GM18507 (cell line): ENCODE measurements around the gene SMIM11.
A peak's percentile ranks its signal among the peaks of the same experiment; 100 is the strongest.
"Not testable (repeated sequence)": the region's sequence is repeated elsewhere in the genome, so short reads cannot be mapped to it uniquely, and the experiment has no call there.

ENCODE experiments used
- DNase-seq: peaks from one replicate; pipeline ENCODE4 v3.0.0; 2011; ENCODE audit warnings: low read depth; ENCODE audit not compliant: insufficient read length; ENCODE audit errors: extremely low spot score
- FAIRE-seq: peaks from 2 replicates; lab custom pipeline; 2011; peaks lifted over from hg19 to GRCh38; lab: Jason Lieb, UNC

Gene SMIM11, protein sequence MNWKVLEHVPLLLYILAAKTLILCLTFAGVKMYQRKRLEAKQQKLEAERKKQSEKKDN

DNA sequence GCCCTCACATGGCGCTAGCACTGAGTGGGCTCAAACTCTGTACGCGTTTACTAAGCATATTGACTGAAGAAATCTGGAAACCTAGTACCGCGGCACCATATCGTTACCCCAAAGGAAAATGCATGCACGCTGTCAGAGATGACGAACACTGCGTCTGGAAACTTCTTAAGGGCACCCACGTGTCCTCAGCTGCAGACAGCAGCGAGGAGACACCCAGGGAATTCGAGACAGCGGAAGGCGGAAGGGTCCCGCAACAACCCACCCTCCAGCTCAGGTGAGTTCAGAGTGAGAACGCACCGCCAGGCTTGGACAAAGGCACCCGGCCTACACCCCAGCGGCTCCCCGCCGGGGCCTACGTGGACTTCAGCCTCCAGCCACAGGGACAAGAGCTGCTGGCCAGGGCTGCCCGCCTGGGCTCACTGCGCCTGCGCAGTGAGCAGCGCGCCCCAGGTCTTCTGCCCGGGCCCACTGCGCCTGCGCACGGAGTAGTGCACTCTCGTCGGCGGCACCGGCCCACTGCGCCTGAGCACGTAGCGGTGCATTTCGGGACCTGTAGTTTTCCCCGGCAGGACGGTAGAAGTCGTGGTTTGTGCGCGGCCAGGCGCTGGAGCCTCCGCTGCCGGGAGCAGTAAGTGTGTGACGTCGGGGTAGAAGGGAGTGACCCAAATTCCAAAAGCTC lies at the start of gene SMIM11:
SMIM11 (plus strand) TSS at position 568 of the 679 bp plus-strand sequence. CDS start 3,998 bp downstream, outside the sequence.
- not testable (repeated sequence) for DNase-seq
- FAIRE-seq: peak; percentile 93

DNA sequence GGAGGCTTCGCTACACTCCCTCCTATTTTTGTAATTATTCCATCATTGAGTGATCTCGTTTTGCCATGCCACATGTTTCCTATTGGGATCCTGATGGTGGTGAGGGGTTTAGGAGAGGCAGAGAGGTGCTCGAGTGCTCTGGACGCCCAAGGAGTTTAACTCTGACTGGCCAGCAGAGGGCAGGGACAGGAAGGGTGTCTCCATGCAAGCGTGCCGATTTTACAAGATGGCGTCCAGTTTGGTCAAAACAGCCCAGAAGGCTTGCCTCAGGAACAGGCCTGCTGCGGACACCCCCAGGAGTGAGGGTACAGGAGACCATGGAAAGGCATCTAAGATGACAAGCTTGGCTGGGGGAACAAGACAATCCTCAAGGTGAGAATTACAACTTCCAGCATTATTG lies 45.3 kb upstream of the SMIM11 start:
- no peak for FAIRE-seq
- no peak for DNase-seq

DNA sequence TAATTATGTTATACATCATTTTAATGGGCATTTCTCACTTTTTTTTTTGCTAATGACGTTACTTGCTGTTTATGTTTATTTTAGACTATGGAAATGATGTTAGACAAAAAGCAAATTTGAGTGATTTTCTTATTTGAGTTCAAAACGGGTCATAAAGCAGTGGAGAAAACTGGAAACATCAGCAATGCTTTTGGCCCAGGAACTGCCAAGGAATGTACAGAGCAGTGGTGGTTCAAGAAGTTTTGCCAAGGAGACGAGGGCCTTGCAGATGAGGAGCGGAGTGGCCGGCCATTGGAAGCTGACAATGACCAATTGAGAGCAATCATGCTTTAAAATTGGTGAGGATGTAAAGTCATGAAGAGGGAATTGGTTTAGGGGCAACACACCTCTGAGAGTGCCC lies 43.6 kb upstream of the SMIM11 start:
- DNase-seq (no peak), FAIRE-seq (no peak)

DNA sequence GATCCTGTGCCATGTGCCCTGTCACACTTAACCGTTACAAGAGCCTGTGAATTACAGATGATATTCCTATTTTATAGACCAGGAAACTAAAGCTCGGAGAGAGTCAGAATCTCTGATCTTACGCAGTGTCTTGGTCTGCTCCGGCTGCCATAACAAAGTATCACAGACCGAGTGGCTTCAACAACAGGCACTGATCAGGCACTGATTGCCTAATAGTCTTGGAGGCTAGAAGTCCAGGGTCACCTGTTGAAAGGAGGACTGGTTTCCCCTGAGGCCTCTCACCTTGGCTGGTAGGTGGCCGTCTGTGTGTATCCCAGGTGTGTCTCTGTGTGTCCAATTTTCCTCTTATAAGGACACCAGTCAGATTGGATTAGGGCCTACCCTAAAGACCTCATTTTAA lies 43.0 kb upstream of the SMIM11 start:
- no peak for DNase-seq

DNA sequence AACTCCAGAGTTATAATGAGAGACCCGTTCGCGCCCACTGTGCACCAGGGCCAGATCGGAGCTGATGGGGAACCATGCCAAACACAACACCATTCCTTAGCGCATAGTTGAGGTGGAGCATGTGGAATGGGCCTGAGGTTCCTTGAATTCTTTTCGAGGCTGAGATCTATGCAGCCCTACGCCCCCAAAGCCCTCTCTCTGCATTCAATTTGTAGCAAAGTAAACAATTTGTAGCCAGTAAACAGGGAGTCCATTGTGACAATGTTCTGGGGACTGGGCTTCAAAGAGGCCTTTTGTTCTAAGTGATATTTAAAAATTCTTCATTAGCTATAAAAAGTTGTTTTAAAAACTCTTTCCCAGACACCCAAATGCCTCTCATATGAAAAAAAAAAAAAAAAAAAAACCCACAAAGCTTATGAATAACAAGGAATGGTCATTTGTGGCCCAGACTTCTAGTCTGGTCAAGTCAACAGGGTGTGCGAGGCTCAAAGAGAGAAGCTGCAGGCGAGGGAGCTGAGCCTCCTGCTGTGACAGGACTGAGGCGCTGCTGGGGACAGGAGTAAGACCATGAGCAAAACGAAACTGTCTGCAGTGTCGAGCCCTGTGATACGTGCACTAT lies 42.1 kb upstream of the SMIM11 start:
- FAIRE-seq (no peak), DNase-seq (no peak)

More for the DNA sequence above, 43.0 kb upstream of the SMIM11 start:
- FAIRE-seq: no peak

DNA sequence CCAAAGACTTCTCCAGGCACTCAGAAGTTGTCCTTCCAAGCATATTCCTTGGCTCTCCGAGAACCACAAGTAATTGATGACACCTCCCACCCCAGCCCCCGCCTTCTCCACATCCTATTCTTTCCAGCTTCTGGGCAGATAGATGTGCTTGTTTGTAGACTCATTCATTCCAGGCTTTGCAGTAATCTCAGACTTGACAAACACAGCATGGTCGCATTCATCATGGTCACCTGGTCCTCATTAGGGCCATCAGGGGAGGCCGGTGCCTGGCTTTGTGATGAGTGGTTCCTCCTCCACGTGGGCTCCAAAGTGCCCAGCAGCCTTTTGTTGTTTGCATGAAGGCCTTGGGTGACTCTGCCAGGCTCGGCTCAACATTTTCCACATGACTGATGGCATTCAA lies 40.0 kb upstream of the SMIM11 start:
- DNase-seq (no peak), FAIRE-seq (no peak)

DNA sequence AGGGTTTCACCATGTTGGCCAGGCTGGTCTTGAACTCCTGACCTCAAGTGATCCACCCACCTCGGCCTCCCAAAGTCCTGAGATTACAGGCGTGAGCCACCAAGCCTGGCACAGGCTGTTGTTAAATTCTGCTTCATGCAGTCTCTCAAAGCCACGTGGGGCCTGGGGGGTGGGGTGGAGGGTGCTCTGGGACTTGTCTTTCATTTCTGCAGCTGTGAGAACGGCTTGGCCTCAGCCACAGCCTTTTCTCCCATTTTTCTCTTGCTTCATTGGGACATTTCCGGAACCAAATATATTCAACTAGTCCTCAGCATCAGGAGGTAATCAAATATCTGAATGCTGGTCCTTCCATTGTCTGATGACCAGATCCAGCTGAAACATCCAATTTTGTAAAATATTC lies 39.1 kb upstream of the SMIM11 start:
- no peak for FAIRE-seq

DNA sequence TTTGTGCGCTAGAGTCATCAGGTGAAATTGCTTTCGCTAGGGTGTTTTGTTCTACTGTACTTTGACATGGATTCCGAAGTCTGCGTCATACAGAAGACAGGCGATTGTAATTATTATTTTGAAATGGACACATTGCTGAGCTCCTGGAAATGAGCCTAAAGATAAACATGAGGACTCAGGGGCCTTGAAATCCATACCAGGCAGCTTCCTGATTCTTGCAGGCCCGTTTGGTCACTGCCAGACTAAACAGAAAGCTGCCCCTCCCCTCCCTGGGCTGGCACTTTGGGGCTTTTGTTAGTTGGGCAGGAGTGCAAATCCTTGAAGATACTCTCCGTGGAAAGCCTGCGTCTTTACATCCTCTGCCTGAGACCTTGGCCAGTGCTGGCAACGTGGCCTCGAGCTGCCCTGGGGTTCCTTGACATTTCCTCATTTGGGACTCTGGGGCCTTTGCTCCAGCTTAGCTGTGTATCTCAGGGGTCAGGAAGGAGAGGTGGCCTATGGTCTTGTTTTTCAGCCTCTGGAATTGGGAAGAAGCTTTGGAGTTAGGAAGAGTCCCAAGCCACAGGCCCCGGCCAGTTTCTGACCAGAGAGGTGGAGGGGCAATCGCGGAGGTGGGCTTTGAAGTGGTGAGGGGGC lies 38.4 kb upstream of the SMIM11 start:
- FAIRE-seq (no peak), DNase-seq (no peak)

More for the DNA sequence above, 39.1 kb upstream of the SMIM11 start:
- DNase-seq: no peak

DNA sequence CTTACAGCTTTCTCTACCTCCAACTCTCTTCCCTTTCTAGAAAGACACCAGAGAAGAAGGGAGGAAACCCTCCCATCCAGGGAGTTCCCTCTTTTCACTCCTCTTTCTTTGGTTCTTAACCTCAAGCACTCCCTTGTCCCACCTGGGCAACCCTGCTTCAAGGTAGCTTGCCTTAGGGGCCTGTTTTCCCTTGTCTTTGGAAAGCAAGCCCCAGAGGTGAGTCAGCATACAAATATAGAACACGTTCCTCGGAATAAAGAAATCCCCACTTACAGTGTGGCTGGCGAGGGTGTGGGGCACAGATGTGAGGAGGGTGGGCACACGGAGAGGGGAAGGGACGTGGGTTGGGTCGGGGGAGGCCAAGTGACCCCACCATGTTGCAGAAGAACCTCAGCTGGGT lies 37.6 kb upstream of the SMIM11 start:
- no peak for DNase-seq
- FAIRE-seq: no peak

DNA sequence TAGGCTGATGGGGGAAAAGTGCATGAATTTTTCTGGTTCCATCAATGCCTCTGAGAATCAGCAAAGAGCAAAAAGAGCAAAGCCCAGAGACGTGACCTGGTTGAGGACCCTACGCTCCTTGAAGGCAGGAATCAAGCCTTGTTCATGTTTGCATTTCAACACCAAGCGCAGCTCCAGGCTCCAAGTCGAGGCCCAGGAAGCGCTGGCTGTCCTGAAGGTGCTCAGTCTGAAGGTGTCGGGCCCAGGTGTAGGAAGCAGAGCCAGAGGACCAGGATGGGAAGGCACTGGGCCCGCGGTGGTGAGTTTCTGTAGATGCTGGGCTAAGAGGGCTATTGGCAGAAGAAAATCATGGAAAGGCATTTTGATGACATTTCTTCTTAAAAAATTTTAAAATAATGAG lies 37.1 kb upstream of the SMIM11 start:
- FAIRE-seq: no peak
- DNase-seq: no peak

DNA sequence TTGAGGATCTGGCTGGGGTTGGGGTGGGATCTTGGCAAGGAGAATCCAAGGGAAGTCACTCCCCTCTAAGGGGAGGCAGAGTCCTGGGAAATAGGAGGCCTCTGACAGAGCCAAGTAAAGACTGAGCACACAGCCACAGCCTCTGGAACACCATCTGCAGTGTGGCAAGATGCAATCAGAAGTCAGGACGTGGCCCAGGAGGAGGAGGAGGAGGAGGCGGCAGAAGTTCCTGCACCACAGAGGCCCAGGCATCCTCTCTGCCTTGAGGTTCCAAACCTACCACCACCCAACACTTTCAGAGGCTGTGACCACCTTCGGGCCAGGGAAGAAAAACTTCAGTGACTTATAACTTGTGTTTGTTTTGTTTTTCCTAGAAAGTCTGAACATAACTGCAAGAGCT lies 35.2 kb upstream of the SMIM11 start:
- FAIRE-seq (no peak), DNase-seq (no peak)

DNA sequence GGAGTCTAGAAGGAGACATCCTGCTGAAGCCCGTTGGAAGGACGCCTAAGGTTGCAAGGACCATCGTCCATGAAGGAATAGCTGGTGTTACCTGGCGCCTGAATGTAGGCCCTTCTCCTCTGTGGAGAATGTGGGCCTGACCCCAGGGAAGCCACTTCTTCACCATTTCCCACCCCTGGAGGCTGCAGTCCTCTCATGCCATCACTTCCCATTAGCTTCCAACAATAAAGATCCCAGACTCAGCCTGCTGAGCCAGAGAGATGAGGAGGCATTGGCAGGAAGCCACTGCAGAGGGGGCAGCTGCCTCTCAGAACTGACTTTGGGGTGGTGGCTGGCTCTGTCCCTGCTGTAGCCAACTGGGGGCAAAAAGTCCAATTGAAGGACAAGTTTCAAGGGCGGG lies 32.8 kb upstream of the SMIM11 start:
- FAIRE-seq (no peak), DNase-seq (no peak)

DNA sequence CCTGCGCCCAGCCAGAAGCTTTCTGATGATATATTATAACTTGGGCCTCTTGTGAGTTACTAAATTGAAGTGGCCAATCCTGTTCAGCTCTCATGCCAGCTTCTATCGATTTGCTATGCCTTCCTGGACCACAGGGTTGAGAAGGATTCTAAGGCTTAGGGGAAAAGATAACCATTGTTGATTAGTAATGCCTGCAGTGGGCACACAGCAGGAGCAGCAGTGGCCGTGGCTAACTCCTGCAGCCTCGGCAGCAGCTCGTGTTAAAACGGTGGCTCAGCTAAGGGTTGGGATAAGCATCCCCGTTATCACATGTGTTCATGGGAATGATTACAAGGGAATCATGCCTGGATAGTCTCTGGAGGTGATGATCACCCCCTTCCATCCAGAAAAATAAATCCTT lies 32.0 kb upstream of the SMIM11 start:
- DNase-seq: no peak
- FAIRE-seq: no peak

DNA sequence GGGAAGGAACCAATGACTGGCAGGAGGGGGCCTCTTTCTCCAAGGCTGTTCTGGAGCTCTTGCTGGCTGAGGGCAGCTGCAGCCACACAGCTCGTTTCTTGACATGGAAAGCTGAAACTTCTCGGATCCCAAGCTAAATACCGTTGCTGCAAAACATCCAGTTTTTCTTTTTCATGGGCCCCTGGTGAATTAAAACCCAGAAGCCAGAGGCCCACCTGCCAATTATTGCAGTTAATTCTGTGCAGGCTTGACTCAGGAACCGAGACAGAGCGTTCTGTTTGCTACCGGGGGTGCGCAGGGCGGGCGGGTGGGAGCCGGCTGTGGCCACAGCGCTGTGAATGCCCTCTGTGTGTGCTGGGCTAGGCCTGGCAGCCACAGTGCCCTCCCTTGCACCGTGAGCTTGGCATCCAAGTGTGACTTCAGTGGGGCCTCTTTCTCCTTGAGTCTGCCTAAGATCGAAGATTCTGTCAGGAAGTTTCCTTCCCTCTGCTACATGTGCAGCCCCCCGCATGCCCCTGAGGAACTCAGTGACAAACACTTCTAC lies 31.4 kb upstream of the SMIM11 start:
- no peak for FAIRE-seq
- DNase-seq: no peak

DNA sequence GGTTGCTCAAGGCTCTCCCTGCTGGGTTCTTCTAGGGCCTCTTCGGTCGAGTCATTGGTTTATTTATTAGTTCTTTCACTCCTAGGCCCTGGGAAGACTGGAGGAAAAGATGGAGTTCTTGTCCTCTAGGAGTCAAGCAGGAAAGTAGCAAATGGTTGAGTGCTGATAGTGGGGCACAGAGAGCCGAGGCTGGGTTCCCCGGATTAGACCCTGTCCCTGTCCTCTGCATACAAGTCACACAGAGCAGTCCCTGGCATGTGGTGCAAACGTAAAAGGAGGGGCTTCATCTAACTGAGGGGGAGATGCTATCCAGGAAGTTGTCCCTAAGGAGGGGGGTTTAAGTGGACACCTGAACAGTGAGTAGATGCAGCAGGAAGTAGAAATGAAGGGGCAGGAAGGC lies 30.7 kb upstream of the SMIM11 start:
- no peak for DNase-seq
- no peak for FAIRE-seq

DNA sequence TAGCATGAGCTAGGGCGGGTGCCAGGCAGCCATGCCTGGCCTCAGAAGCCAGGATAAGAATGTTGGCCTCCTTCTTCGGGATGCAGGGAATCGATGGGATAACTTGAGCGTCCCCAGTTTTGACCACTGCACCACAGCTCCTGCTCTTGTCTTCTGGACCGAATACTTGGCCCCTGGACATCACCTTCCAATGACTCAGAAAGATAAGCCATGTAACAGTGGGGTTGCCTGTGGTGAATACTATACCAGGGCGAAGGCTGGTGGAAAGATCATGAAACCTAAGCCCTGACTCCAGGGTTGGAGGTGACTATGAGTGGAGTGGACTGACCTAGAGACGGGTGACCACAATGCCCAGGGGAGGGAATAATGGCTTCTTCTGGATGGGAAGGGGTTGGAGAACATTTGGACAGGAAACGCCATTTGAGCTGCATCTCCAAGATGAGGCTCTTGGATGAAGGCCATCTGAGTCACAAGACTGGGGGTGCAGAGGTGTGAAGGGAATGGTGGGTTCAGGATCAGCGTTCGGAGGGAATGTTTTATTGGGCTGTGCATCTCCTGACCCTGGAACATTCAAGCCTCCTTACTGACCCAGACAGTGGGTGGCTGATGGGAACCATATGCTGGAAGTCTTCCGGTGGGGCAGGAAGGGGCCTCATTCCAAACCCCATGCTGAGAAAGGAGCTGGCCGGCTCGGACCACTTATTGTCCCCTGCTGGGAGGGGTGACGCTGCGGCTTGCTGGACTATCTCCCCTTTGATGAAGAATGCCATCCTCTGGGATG lies 30.0 kb upstream of the SMIM11 start:
- DNase-seq (no peak), FAIRE-seq (no peak)

DNA sequence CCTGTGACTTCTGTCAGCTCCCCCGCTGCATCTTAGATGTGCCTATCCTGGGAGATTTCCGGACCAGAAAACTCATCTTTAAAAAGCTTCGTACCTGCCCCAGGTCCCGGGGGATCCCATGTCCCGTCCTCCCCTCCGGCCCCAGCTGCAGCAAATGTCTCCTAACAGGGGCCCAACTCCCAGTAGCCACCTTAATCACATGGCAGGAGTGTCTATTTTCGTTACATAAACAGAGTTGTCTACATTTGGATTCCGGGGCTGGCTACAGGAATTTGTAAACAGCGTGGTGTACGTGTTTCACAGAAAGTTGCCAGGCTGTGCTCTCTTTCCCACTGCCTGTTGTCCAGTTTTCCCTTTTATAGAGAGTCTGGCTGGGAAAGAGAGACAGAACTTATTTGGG lies 29.4 kb upstream of the SMIM11 start:
- FAIRE-seq (no peak), DNase-seq (no peak)

DNA sequence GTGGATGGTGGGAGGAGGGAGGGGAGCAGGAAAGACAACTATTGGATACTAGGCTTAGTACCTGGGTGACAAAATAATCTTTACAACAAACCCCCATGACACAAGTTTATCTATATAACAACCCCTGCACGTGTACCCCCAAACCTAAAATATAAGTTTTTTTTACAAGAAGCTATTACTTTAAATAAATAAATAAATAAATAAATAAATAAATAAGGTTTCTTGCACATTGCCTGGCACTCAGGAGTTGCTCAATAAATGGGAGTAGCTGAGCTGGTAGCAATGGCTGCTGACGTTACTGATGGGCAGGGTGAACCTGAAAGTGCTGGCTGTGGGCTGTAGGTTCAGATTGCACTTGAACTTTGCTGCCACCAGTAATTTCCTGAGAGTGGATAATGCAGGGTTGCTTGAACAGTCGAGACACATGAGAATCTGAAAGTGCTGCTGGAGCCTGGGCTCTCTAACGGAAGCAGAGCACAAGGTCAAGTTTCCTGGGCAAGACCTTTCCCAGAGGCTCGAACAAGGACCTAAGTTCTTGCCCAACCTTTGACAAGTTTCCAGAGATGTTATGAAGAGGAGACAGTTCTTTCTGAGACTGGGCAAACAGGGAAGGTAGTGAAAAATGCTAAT lies 26.3 kb upstream of the SMIM11 start:
- FAIRE-seq (no peak), DNase-seq (no peak)

DNA sequence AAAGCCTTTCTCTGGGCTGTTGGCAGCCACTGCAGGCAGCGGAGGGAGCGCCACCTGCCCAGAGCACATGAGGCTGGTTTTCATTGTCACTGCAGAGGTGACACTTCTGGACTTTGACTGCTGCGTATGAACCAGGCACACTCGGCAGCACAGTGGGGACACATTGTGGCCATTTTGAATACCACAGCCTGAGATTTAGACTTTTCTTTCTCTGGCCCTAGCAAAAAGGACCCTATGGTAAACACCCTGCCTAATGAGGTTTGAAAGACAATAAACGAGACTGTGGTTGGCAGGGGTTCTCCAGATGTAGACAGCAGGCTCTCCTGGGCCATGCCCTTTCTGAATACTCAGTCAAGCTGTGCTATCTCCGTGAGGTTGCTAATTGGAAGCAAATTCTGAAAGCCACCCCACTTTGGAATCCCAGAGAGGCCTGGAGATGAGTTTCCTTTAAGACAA lies 23.5 kb upstream of the SMIM11 start:
- DNase-seq (peak; percentile 42), FAIRE-seq (peak; percentile 90)
